Hepatocyte (in vitro differentiated cells): ENCODE measurements around the gene RAD51AP1. TPM values are rescaled to one million over a fixed set of nuclear protein-coding genes. Genes with fewer than 3 reads are reported as not detected.

Experiments used
- DNase-seq: peaks from one replicate; pipeline ENCODE4 v3.0.0-alpha.2; 2016; ENCODE audit warnings: low spot score
- H2AFZ ChIP-seq: fragments of 200-600 bp; sonication (generic); 2 replicates; pipeline ENCODE4 v1.6.0; 2016; ENCODE audit warnings: antibody characterized with exemption, mild to moderate bottlenecking
- H3K27ac ChIP-seq: fragments of 200-600 bp; sonication (generic); 2 replicates; pipeline ENCODE4 v1.5.1; 2016; ENCODE audit warnings: mild to moderate bottlenecking
- H3K27me3 ChIP-seq: fragments of 200-600 bp; sonication (generic); 2 replicates; pipeline ENCODE4 v1.6.1; 2016
- H3K36me3 ChIP-seq: fragments of 200-600 bp; sonication (generic); replicated peaks from 2 replicates; pipeline ENCODE4 v1.5.1; 2016; ENCODE audit warnings: low read depth; ENCODE audit not compliant: insufficient read depth
- H3K4me1 ChIP-seq: fragments of 200-600 bp; sonication (generic); 2 replicates; pipeline ENCODE4 v1.5.1; 2016; ENCODE audit warnings: mild to moderate bottlenecking, moderate library complexity; ENCODE audit not compliant: insufficient read depth
- H3K4me2 ChIP-seq: fragments of 200-600 bp; sonication (generic); 2 replicates; pipeline ENCODE4 v1.6.0; 2016
- H3K4me3 ChIP-seq: fragments of 200-600 bp; sonication (generic); 2 replicates; pipeline ENCODE4 v1.5.1; 2016; ENCODE audit warnings: mild to moderate bottlenecking
- H3K79me2 ChIP-seq: fragments of 200-600 bp; sonication (generic); 2 replicates; pipeline ENCODE4 v1.6.0; 2017; ENCODE audit warnings: mild to moderate bottlenecking
- H3K9me2 ChIP-seq: fragments of 200-600 bp; sonication (generic); replicated peaks from 2 replicates; pipeline ENCODE4 v1.6.0; 2017; ENCODE audit warnings: mild to moderate bottlenecking; ENCODE audit not compliant: insufficient read depth
- H3K9me3 ChIP-seq: fragments of 200-600 bp; sonication (generic); 2 replicates; pipeline ENCODE4 v1.5.1; 2016; ENCODE audit warnings: low read depth, mild to moderate bottlenecking
- H4K20me1 ChIP-seq: fragments of 200-600 bp; sonication (generic); 2 replicates; pipeline ENCODE4 v1.6.0; 2016; ENCODE audit warnings: mild to moderate bottlenecking; ENCODE audit not compliant: insufficient read depth, poor library complexity, severe bottlenecking
- EZH2 ChIP-seq: fragments of 200-600 bp; sonication (generic); IDR thresholded peaks from 2 replicates; pipeline ENCODE4 v1.6.1; 2016; ENCODE audit warnings: antibody characterized with exemption, mild to moderate bottlenecking, borderline replicate concordance
- EZH2phosphoT487 ChIP-seq: fragments of 200-600 bp; sonication (generic); IDR thresholded peaks from one replicate; pipeline ENCODE4 v1.6.1; 2018; ENCODE audit warnings: antibody characterized with exemption, mild to moderate bottlenecking, low read depth, moderate library complexity; ENCODE audit not compliant: unreplicated experiment, severe bottlenecking
- WGBS: methylation state at CpG from one replicate; pipeline ENCODE4 v1.1.6; 2016; ENCODE audit warnings: low lambda C conversion rate; ENCODE audit errors: missing lambda C conversion rate; 5-methylcytosine and 5-hydroxymethylcytosine counted together
- polyA plus RNA-seq: library from polyadenylated mRNA; unstranded; fragments of >200 nt; fragmentation: Nextera tagmentation; extraction: Ambion mirVana; gene quantifications from 2 replicates; pipeline ENCODE4 v1.2.1, GENCODE V29; 2016
- total RNA-seq: library from RNA; depleted of rRNA; stranded (reverse); fragments of >200 nt; gene quantifications from 2 replicates; pipeline ENCODE4 v1.2.3, GENCODE V29; 2014
- TF ChIP-seq, protein P1 (sequence below): fragments of 200-600 bp; sonication (generic); IDR thresholded peaks from 2 replicates; pipeline ENCODE4 v1.5.1; 2016; ENCODE audit warnings: antibody characterized with exemption, mild to moderate bottlenecking; ENCODE audit not compliant: poor library complexity

RAD51AP1 gene
- total and polyA plus RNA-seq, 2 experiments from 2014 or later: 4.6 to 11.5 TPM

DNA sequence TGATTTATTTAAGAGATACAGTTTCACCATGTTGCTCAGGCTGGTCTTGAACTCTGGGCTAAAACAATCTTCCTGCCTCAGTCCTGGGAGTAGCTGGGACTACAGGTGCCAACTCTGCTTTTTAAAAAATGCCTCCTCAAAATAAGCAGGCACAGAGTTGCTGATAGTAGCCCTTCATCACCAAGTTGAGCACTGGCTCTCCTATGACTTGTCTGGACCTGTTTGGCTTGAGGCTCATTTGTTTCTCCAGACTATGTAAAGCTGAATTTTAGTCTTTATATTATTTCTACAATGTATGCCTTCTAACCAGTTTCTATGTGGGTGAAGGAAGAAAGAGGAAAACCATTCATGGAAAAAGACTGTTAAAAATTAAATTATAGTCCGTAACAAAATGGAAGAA is 39.5 kb upstream of the RAD51AP1 start:
- TF ChIP-seq, protein P1, sequence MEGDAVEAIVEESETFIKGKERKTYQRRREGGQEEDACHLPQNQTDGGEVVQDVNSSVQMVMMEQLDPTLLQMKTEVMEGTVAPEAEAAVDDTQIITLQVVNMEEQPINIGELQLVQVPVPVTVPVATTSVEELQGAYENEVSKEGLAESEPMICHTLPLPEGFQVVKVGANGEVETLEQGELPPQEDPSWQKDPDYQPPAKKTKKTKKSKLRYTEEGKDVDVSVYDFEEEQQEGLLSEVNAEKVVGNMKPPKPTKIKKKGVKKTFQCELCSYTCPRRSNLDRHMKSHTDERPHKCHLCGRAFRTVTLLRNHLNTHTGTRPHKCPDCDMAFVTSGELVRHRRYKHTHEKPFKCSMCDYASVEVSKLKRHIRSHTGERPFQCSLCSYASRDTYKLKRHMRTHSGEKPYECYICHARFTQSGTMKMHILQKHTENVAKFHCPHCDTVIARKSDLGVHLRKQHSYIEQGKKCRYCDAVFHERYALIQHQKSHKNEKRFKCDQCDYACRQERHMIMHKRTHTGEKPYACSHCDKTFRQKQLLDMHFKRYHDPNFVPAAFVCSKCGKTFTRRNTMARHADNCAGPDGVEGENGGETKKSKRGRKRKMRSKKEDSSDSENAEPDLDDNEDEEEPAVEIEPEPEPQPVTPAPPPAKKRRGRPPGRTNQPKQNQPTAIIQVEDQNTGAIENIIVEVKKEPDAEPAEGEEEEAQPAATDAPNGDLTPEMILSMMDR: no peak
- TF ChIP-seq EZH2phosphoT487 (no peak), EZH2 (no peak)
- Histone ChIP-seq H3K27me3 (no peaks in the 10 kb centered on the region), H3K36me3 (no peaks in the 10 kb centered on the region), H4K20me1 (no peaks in the 10 kb centered on the region), H3K4me3 (no peak overlapping the region), H3K4me2 (no peak overlapping the region), H2AFZ (no peak overlapping the region), H3K9me2 (no peaks in the 10 kb centered on the region), H3K79me2 (no peaks in the 10 kb centered on the region), H3K9me3 (no peaks in the 10 kb centered on the region), H3K4me1 (no peaks in the 10 kb centered on the region), H3K27ac (no peak overlapping the region)
- 97% methylated on average over 1 of the region's 1 CpG for WGBS
- no peak for DNase-seq

GRCh38 chr12:4505376-4505986 is 33.2 kb upstream of the RAD51AP1 start:
- WGBS: 100% methylated on average over 1 of the region's 1 CpG
- H3K4me3 ChIP-seq: no peak overlapping the region
- TF ChIP-seq EZH2phosphoT487 (no peak), EZH2 (no peak)
- TF ChIP-seq, protein P1: no peak
- DNase-seq: no peak
- H3K27ac ChIP-seq: no peak overlapping the region
- no peak overlapping the region for H2AFZ ChIP-seq
- no peaks in the 10 kb centered on the region for H3K27me3 ChIP-seq
- H3K9me2 ChIP-seq: no peaks in the 10 kb centered on the region
- H4K20me1 ChIP-seq: no peaks in the 10 kb centered on the region
- H3K36me3 ChIP-seq: no peaks in the 10 kb centered on the region
- no peaks in the 10 kb centered on the region for H3K79me2 ChIP-seq
- H3K4me2 ChIP-seq: no peak overlapping the region
- no peaks in the 10 kb centered on the region for H3K9me3 ChIP-seq
- H3K4me1 ChIP-seq: peaks cover 7% of the 10 kb centered on the region

GRCh38 chr12:4506430-4506829 is 32.3 kb upstream of the RAD51AP1 start:
- H3K4me2 ChIP-seq: no peak overlapping the region
- no peak for TF ChIP-seq EZH2phosphoT487
- TF ChIP-seq, protein P1: no peak
- TF ChIP-seq EZH2: no peak

More at GRCh38 chr12:4506430-4506829, 32.3 kb upstream of the RAD51AP1 start:
- Histone ChIP-seq H3K9me3 (no peaks in the 10 kb centered on the region), H3K27ac (no peak overlapping the region), H2AFZ (no peak overlapping the region), H3K36me3 (no peaks in the 10 kb centered on the region), H4K20me1 (no peaks in the 10 kb centered on the region), H3K79me2 (no peaks in the 10 kb centered on the region), H3K9me2 (no peaks in the 10 kb centered on the region), H3K4me1 (peaks cover 7% of the 10 kb centered on the region), H3K4me3 (no peak overlapping the region), H3K27me3 (no peaks in the 10 kb centered on the region)
- no peak for DNase-seq
- WGBS: 77% methylated on average over 3 of the region's 3 CpGs
